K562 (cell line): ENCODE results near the gene RIOK3. TPM values are rescaled to one million over a fixed set of nuclear protein-coding genes. Genes with fewer than 3 reads are reported as not detected.

Experiments used
- ATAC-seq: fragments of 200-7000 bp; cut with Tn5 transposase; 3 replicates; pipeline ENCODE4 v1.9.1; 2020; ENCODE audit warnings: moderate library complexity
- BruUV-seq: library from RNA; stranded (reverse); fragments of 400-500 nt; replicated peaks from 2 replicates; lab custom pipeline; 2021; lab: Mats Ljungman, UMichigan
- CTCF ChIA-PET: fragments of 300-600 bp; formaldehyde crosslinking; extraction: SDS; loops from one replicate; lab custom pipeline; 2021; ENCODE audit warnings: low intra/inter-chr PET ratio; lab: Yijun Ruan, JAX
- POLR2A ChIA-PET: fragments of 300-600, 350-650 bp; sonication (Branson Sonifier 250); formaldehyde crosslinking; extraction: SDS; loops from one replicate; lab custom pipeline; 2021; ENCODE audit warnings: antibody characterized with exemption, inconsistent platforms; lab: Yijun Ruan, JAX
- DNase-seq, 4 experiments: peaks; one replicate each; pipeline versions ENCODE4 v3.0.0 to v3.0.0-alpha.2; 2011 to 2018; ENCODE audit warnings: low spot score in 3 of 4, mixed read lengths in 3 of 4; ENCODE audit errors: extremely low read depth in 1 of 4
- FAIRE-seq: peaks from 2 replicates; lab custom pipeline; 2011; peaks lifted over from hg19 to GRCh38; lab: Jason Lieb, UNC
- H2AFZ ChIP-seq: 2 replicates; pipeline ENCODE4 v1.6.0; 2011; ENCODE audit warnings: low read depth, low read length, control low read depth, inconsistent platforms
- H3K27ac ChIP-seq: fragments of 200-600 bp; 3 replicates; pipeline ENCODE4 v1.8.0; 2011; ENCODE audit warnings: low read depth, mild to moderate bottlenecking, control low read depth, inconsistent platforms, low read length, moderate library complexity, mixed read lengths; ENCODE audit errors: extremely low read depth
- H3K27me3 ChIP-seq, 2 experiments: fragments of 300-600 bp in 1 of 2; 2 replicates in 1 of 2; 3 replicates in 1 of 2; pipeline versions ENCODE4 v1.6.0 to v1.8.0; 2011; ENCODE audit warnings: inconsistent platforms in 2 of 2, low read length in 2 of 2, mild to moderate bottlenecking in 1 of 2, mixed read lengths in 1 of 2, moderate library complexity in 1 of 2; ENCODE audit not compliant: control insufficient read depth in 2 of 2, insufficient read depth in 2 of 2
- H3K36me3 ChIP-seq: fragments of 300-600 bp; 3 replicates; pipeline ENCODE4 v1.8.0; 2011; ENCODE audit warnings: mild to moderate bottlenecking, low read length, inconsistent platforms; ENCODE audit not compliant: control insufficient read depth, insufficient read depth
- H3K4me1 ChIP-seq, 2 experiments: fragments of 200-600 bp in 1 of 2; replicated peaks in 1 of 2; 2 replicates in 1 of 2; 3 replicates in 1 of 2; pipeline versions ENCODE4 v1.5.1 to v1.8.0; 2011; ENCODE audit warnings: inconsistent platforms in 2 of 2, low read length in 2 of 2, mild to moderate bottlenecking in 1 of 2, mixed read lengths in 1 of 2, moderate library complexity in 1 of 2; ENCODE audit not compliant: control insufficient read depth in 2 of 2, insufficient read depth in 2 of 2
- H3K4me2 ChIP-seq: 2 replicates; pipeline ENCODE4 v1.6.1; 2011; ENCODE audit warnings: low read length, control low read depth, inconsistent platforms, mixed read lengths; ENCODE audit not compliant: insufficient read depth
- H3K4me3 ChIP-seq: fragments of 200-600 bp; sonication (generic), shearing (Covaris generic); 2 replicates; pipeline ENCODE4 v1.5.1; 2016; ENCODE audit warnings: control low read depth, inconsistent platforms
- H3K79me2 ChIP-seq: fragments of 200-600 bp; 3 replicates; pipeline ENCODE4 v1.8.0; 2011; ENCODE audit warnings: low read length, inconsistent platforms; ENCODE audit not compliant: control insufficient read depth, insufficient read depth
- H3K9ac ChIP-seq, 2 experiments: 2 replicates each; pipeline versions ENCODE4 v1.6.0 to v1.6.1; 2011; ENCODE audit warnings: low read depth in 2 of 2, low read length in 2 of 2, control low read depth in 1 of 2, inconsistent platforms in 1 of 2, mild to moderate bottlenecking in 1 of 2, mixed read lengths in 1 of 2; ENCODE audit not compliant: insufficient read depth in 1 of 2
- H3K9me1 ChIP-seq: one replicate; pipeline ENCODE4 v1.6.0; 2011; ENCODE audit warnings: inconsistent platforms, mild to moderate bottlenecking, low read length, moderate library complexity; ENCODE audit not compliant: control insufficient read depth, insufficient read depth
- H3K9me3 ChIP-seq: replicated peaks from 2 replicates; pipeline ENCODE4 v1.5.1; 2011; ENCODE audit warnings: low read depth, low read length, inconsistent platforms; ENCODE audit not compliant: control insufficient read depth, insufficient read depth
- H4K20me1 ChIP-seq: replicated peaks from 2 replicates; pipeline ENCODE4 v1.6.1; 2011; ENCODE audit warnings: low read length, inconsistent platforms, mixed read lengths; ENCODE audit not compliant: control insufficient read depth, insufficient read depth
- BACH1 ChIP-seq: fragments of 200-800 bp; sonication (Bioruptor generic); IDR thresholded peaks from 2 replicates; pipeline ENCODE4 v1.6.1; 2016; ENCODE audit warnings: missing genetic modification characterization, missing compliant biosample characterization
- CTCFL ChIP-seq: IDR thresholded peaks from 2 replicates; pipeline ENCODE4 v1.6.1; 2011; ENCODE audit warnings: borderline replicate concordance, low read depth, mild to moderate bottlenecking, moderate library complexity, low read length; ENCODE audit not compliant: insufficient read depth, poor library complexity, severe bottlenecking
- DPF2 ChIP-seq: fragments of 450-650 bp; IDR thresholded peaks from 2 replicates; pipeline ENCODE4 v1.6.1; 2016
- HMGXB4 ChIP-seq: sonication (generic); formaldehyde crosslinking; IDR thresholded peaks from 2 replicates; pipeline ENCODE4 v1.8.1; 2023; ENCODE audit warnings: mild to moderate bottlenecking, missing genetic modification reagents
- L3MBTL2 ChIP-seq: fragments of 450-650 bp; IDR thresholded peaks from 2 replicates; pipeline ENCODE4 v1.6.1; 2016; ENCODE audit warnings: mild to moderate bottlenecking, moderate library complexity
- MTA3 ChIP-seq: fragments of 450-650 bp; formaldehyde crosslinking; IDR thresholded peaks from 2 replicates; pipeline ENCODE4 v1.6.1; 2017; ENCODE audit warnings: mild to moderate bottlenecking, borderline replicate concordance
- MYC ChIP-seq, 2 experiments: fragments of 250-450 bp in 1 of 2; sonication (Bioruptor Pico) in 1 of 2; IDR thresholded peaks; 2 replicates each; pipeline versions ENCODE4 v1.5.1 to v1.6.1; 2012 to 2021; ENCODE audit warnings: low read depth in 2 of 2, borderline replicate concordance in 1 of 2, improper control_type of control experiment in 1 of 2, low read length in 1 of 2, mild to moderate bottlenecking in 1 of 2, moderate library complexity in 1 of 2
- NR2F6 ChIP-seq: fragments of 450-650 bp; formaldehyde crosslinking; IDR thresholded peaks from 2 replicates; pipeline ENCODE4 v1.4.0; 2020; ENCODE audit warnings: mild to moderate bottlenecking
- ZNF146 ChIP-seq: IDR thresholded peaks from one replicate; pipeline ENCODE4 v1.6.1; 2018; ENCODE audit warnings: missing compliant biosample characterization; ENCODE audit not compliant: unreplicated experiment
- ZNF165 ChIP-seq: fragments of 250-450 bp; sonication (Bioruptor Pico); IDR thresholded peaks from 2 replicates; pipeline ENCODE4 v1.4.0; 2020; ENCODE audit warnings: borderline replicate concordance
- ZNF384 ChIP-seq: IDR thresholded peaks from 2 replicates; pipeline ENCODE4 v1.6.1; 2012; ENCODE audit warnings: low read depth, low read length, improper control_type of control experiment
- ZNF764 ChIP-seq: fragments of 250-450 bp; sonication (Bioruptor Pico); IDR thresholded peaks from 2 replicates; pipeline ENCODE4 v1.4.0; 2020; ENCODE audit warnings: low read depth, mild to moderate bottlenecking, moderate library complexity
- WGBS: fragments of 100-300 bp; shearing (Covaris generic); methylation state at CpG from one replicate; pipeline ENCODE4 v1.1.6; 2016; ENCODE audit warnings: low coverage, mixed read lengths; ENCODE audit not compliant: insufficient coverage; ENCODE audit errors: missing lambda C conversion rate; 5-methylcytosine and 5-hydroxymethylcytosine counted together
- in situ Hi-C: fragments of 300-500 bp; cut with MboI; formaldehyde crosslinking; loops from 4 replicates; pipeline ENCODE4 v1.15.0; 2018; ENCODE audit warnings: inconsistent platforms, mixed read lengths
- intact Hi-C: fragments of 100-400 bp; cut with micrococcal nuclease; formaldehyde crosslinking; loops from 2 replicates; pipeline ENCODE4 v1.14.2; 2022
- polyA plus RNA-seq, 8 experiments: library from polyadenylated mRNA; depleted of rRNA in 4 of 8; stranded (reverse) in 5 of 8; unstranded in 3 of 8; fragments of >200 nt; fragmentation: Nextera tagmentation in 2 of 8; fragmentation: Illumina TruSeq in 1 of 8; extraction: Ambion mirVana in 2 of 8; extraction: Trizol in 1 of 8; gene quantifications; 2 replicates each; pipeline versions ENCODE4 v1.2.1 to v1.2.3, GENCODE V29; 2011 to 2014; ENCODE audit warnings: inconsistent platforms in 1 of 8, missing spikeins in 1 of 8
- total RNA-seq, 7 experiments: library from RNA; depleted of rRNA in 6 of 7; stranded (reverse); fragments of >200 nt in 6 of 7; fragmentation: Illumina TruSeq in 2 of 7; extraction: Trizol in 2 of 7; gene quantifications; 2 replicates each; pipeline versions ENCODE4 v1.2.1 to v1.2.3, GENCODE V29; 2011 to 2021; ENCODE audit warnings: low replicate concordance in 1 of 7

Gene RIOK3
- total and polyA plus RNA-seq, 9 of the 15 experiments (the other 6 are each of a cell fraction or from before 2014, with no cell fraction given): 21.4 to 89.5 (median 62.9) TPM

- H3K27ac ChIP-seq: no peak overlapping the region
- ATAC-seq: peak; percentile 72
- BruUV-seq: no TSS peak
- H4K20me1 ChIP-seq: no peaks in the 10 kb centered on the region
- peak; percentile 74 for FAIRE-seq
- 18% methylated on average over 5 of the region's 5 CpGs for WGBS
- H3K9me3 ChIP-seq: no peaks in the 10 kb centered on the region
- peak; percentile 65 to 92 (median 73) for DNase-seq
- no peak overlapping the region for H3K4me3 ChIP-seq
- peaks cover 9 to 15% of the 10 kb centered on the region in 2 experiments; a peak in 4 of 5 replicates for H3K4me1 ChIP-seq
- no peaks in the 10 kb centered on the region for H3K36me3 ChIP-seq
- peak overlapping the region; percentile 73 for H2AFZ ChIP-seq
- peaks cover 5% of the 10 kb centered on the region for H3K79me2 ChIP-seq
- no peaks in the 10 kb centered on the region for H3K27me3 ChIP-seq
- intact Hi-C loops: loop anchor here (1.0 to 2.0 kb wide), 2 partner anchors 88 to 204 kb away; no protein-coding TSS in a partner anchor
- in situ Hi-C loops: no loop called here
- no peak overlapping the region; a peak in 1 of 4 replicates for H3K9ac ChIP-seq
- ChIA-PET CTCF (interaction anchor here (0.5 to 1.9 kb wide), 2 partner anchors 88 to 94 kb away, joined by 3 to 12 read pairs; partner anchors contain the start of gene NPC1), POLR2A (interaction anchor here (0.8 to 3.5 kb wide), 2 partner anchors 11 to 43 kb away, joined by 3 to 20 read pairs; no protein-coding TSS in a partner anchor)
- H3K9me1 ChIP-seq: no peaks in the 10 kb centered on the region
- H3K4me2 ChIP-seq: no peak overlapping the region
- TF ChIP-seq BACH1 (tag) (no peak), HMGXB4 (no peak), ZNF165 (CRISPR knock-in tag) (no peak), DPF2 (peak; percentile 56; the same call in 1 of the 2 replicates), L3MBTL2 (0 out of 2 replicates have a peak, but pooled peaks have one; percentile 20), MYC (IDR thresholded peaks at IDR 0.05; ENCODE audit: low read depth, low read length) (peak; percentile 39; the same call in 1 of the 2 replicates), MYC (CRISPR knock-in tag; IDR thresholded peaks at IDR 0.05; ENCODE audit: borderline replicate concordance, low read depth) (no peak), ZNF764 (CRISPR knock-in tag) (no peak), ZNF384 (no peak), MTA3 (peak; percentile 59; the same call in 1 of the 2 replicates), CTCFL (peak; percentile 84), NR2F6 (CRISPR knock-in tag) (no peak), ZNF146 (CRISPR knock-in tag) (no peak)
Measured at GRCh38 chr18:23498877-23499276, 45.8 kb downstream of the RIOK3 start.
